BLaER1 treated with 17β-estradiol and CSF1 and Interleukin-3, amounts not matched to agents 10 nM and 100 nM (cell line): ENCODE data around the gene STX18.
A peak's percentile ranks its signal among the peaks of the same experiment; 100 is the strongest.

Source experiments
- H3K27ac ChIP-seq, 11 experiments: shearing (Covaris generic); formaldehyde crosslinking; 2 replicates each; pipeline ENCODE4 v1.8.1; 2022
- H3K27me3 ChIP-seq, 11 experiments: shearing (Covaris generic); formaldehyde crosslinking; 2 replicates each; pipeline ENCODE4 v1.8.1; 2022
- H3K36me3 ChIP-seq, 11 experiments: shearing (Covaris generic); formaldehyde crosslinking; 2 replicates each; pipeline ENCODE4 v1.8.1; 2022
- H3K4me1 ChIP-seq, 10 experiments: shearing (Covaris generic); formaldehyde crosslinking; 2 replicates each; pipeline ENCODE4 v1.8.1; 2022
- H3K4me2 ChIP-seq, 11 experiments: shearing (Covaris generic); formaldehyde crosslinking; 2 replicates each; pipeline ENCODE4 v1.8.1; 2022
- H3K4me3 ChIP-seq, 10 experiments: shearing (Covaris generic); formaldehyde crosslinking; 2 replicates each; pipeline ENCODE4 v1.8.1; 2022
- H3K9ac ChIP-seq, 11 experiments: shearing (Covaris generic); formaldehyde crosslinking; 2 replicates each; pipeline ENCODE4 v1.8.1; 2022
- H3K9me3 ChIP-seq, 11 experiments: shearing (Covaris generic); formaldehyde crosslinking; replicated peaks in 1 of 11; 2 replicates each; pipeline ENCODE4 v1.8.1; 2022
- H4K20me1 ChIP-seq, 11 experiments: shearing (Covaris generic); formaldehyde crosslinking; 2 replicates each; pipeline ENCODE4 v1.8.1; 2022
- Cebpa-rat ChIP-seq, 11 experiments: shearing (Covaris generic); IDR thresholded peaks; 2 replicates each; pipeline ENCODE4 v1.8.1; 2022

The STX18 gene

DNA sequence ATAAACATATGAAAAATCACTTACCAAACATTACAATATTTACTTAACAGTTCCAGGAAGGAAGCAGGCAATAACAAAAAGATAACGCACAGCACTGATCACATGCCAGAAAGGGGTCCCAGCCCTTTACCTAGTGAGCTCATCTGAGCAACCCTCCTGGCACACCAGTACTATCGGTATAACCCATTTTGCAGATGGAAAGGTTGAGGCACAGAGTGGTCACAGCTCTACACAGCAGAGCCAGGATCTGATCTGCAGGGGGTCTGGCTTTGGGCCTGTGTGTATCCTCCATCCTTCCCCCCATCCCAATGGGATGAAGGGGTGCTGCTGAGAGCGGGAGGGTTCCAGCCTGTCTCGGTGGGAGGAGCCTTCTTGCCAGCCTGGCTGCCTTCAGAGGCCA is 150.0 kb downstream of the STX18 start:
- no peak for TF ChIP-seq Cebpa-rat (IDR thresholded peaks at IDR 0.05)
- Histone ChIP-seq H3K9ac (no peak overlapping the region), H3K27ac (peak overlapping the region in 3 of 11 experiments; percentile 21 to 53 (median 29); a peak in 3 of 22 replicates), H3K4me3 (no peak overlapping the region), H4K20me1 (peaks cover 0 to 41% (median 12%) of the 10 kb centered on the region in 11 experiments; a peak in 14 of 22 replicates), H3K4me1 (peaks cover 20 to 54% (median 42%) of the 10 kb centered on the region in 10 experiments), H3K4me2 (peak overlapping the region in 6 of 11 experiments; percentile 15 to 56 (median 41); a peak in 6 of 22 replicates), H3K9me3 (no peaks in the 10 kb centered on the region), H3K27me3 (peaks cover 57 to 81% (median 75%) of the 10 kb centered on the region in 11 experiments), H3K36me3 (no peaks in the 10 kb centered on the region)

DNA sequence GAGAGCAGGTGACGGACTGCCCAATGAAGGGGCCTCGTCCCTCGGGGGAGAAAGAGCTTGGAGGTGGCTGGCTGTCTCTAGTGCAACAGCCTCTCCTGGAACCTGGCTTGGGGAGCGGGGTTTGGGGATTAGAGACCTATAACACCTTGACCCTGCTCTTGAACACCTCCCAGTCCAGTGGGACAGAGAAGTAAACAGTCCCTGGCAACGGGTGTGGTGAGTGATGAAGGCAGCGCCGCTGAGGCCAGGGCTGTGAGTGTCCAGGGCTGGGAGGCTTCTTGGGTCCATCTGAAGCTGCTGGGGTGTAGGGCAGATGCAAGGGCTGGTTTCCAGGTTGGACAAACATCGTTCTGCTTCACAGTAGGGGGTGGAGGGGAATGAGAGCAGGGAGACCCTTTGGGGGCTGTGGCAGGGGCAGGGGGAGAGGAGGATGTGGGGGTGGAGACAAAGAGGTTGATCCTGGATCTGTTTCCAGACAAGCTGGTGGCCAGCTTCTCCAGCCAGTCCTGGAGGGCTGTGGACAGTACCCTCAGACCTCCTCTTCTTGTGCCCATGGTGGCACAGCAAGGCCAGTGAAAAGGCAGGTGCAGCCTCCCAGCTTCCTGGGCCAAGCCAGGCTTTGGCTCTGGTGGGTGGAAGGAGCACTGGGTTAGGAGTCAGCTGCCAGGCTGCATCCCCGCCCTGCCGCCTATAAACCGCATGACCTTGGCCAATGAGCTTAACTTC is 151.2 kb downstream of the STX18 start:
- Histone ChIP-seq H3K27me3 (peaks cover 57 to 81% (median 75%) of the 10 kb centered on the region in 11 experiments), H3K4me3 (no peak overlapping the region), H3K36me3 (no peaks in the 10 kb centered on the region), H3K9ac (no peak overlapping the region), H3K27ac (no peak overlapping the region), H4K20me1 (peaks cover 0 to 44% (median 22%) of the 10 kb centered on the region in 11 experiments; a peak in 17 of 22 replicates), H3K4me2 (no peak overlapping the region), H3K9me3 (no peaks in the 10 kb centered on the region), H3K4me1 (peaks cover 23 to 54% (median 41%) of the 10 kb centered on the region in 10 experiments)
- no peak for TF ChIP-seq Cebpa-rat (IDR thresholded peaks at IDR 0.05)

DNA sequence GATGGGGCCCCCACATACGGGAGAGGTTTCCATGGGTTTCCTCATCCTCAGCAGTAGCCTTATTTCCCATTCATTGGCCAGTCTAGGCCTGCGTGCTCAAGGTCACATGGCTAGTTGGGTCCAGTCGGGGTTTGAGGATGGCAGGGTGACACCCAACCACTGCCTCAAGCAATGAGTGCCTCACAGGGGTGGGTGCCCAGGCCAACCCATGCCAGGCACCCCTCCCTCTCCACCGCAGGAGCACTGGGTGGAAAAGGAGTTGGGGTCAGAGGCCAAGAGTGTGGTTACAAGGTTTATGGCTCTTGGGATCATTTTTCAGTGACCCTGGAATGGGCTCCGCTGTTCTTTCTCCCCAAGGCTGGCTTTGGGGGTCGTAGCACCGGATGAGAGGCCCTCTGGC is 151.8 kb downstream of the STX18 start:
- H3K27ac ChIP-seq: no peak overlapping the region
- H4K20me1 ChIP-seq: peaks cover 0 to 48% (median 24%) of the 10 kb centered on the region in 11 experiments; a peak in 17 of 22 replicates
- TF ChIP-seq Cebpa-rat (IDR thresholded peaks at IDR 0.05): no peak

DNA sequence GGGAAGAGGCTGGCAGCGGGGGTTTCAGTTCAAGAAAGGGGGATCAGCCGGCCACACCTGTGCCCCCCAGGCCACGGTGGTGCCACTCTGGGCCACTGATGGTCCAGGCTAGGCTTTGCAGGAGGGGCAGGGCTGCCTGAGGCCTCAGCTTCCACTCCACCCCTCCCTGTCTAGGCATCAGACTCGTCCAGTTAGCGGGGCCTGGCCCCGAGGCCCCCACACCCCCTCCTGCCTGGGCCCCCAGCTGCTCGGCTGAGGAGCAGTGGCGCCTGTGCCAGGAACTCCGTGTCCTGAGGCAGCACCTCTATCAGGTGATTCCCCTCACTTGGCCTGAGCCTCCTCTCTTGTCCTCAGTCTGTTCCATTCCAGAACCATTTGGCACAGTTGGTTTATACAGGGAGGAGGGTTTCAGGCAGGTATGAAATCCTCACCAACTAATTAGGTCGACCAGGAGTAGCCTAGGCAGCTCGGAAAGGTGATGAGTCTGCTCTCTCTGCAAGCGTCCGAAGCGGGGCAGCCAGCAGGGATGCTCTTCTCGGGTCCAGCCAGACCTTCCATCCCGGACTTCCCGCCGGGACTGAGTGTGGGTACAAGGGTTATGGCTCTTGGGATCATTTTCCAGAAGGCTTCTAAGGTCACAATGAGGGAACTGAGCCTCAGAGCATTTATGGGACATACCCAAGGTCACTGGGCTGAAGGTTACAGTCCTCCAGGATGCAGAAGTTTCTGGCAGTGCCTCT is 152.8 kb downstream of the STX18 start:
- no peaks in the 10 kb centered on the region for H3K9me3 ChIP-seq
- H3K4me2 ChIP-seq: peak overlapping the region in 2 of 11 experiments; percentile 100; a peak in 2 of 22 replicates
- H3K27me3 ChIP-seq: peaks cover 64 to 81% (median 75%) of the 10 kb centered on the region in 11 experiments

More for the DNA sequence above, 151.8 kb downstream of the STX18 start:
- Histone ChIP-seq H3K4me2 (no peak overlapping the region), H3K4me1 (peaks cover 25 to 52% (median 40%) of the 10 kb centered on the region in 10 experiments), H3K9ac (no peak overlapping the region), H3K27me3 (peaks cover 58 to 81% (median 75%) of the 10 kb centered on the region in 11 experiments), H3K36me3 (no peaks in the 10 kb centered on the region), H3K4me3 (no peak overlapping the region), H3K9me3 (no peaks in the 10 kb centered on the region)

DNA sequence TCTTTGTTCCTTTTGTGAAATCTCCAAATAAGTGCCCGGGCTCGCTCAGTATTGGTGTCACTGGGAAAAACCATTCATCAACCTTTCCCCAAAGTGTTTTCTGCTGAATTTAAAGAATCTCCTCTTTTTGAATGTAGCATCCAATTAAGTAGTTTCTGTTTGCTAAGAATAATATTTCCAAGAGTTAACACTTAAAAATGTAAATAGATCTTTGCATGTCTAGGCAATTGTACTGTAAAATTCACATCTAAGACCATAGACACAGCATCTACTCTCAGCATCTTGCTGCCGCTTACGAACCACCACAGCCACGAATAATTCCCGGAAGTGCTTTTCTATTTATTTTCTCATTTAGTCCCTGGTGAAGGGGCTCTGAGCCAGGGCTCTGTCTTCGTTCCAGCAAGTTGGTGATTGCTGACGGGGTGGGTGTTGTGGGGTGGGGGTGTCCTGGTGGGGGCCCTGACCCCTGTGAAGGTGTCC is 153.5 kb downstream of the STX18 start:
- no peaks in the 10 kb centered on the region for H3K36me3 ChIP-seq
- no peaks in the 10 kb centered on the region for H3K9me3 ChIP-seq
- peaks cover 70 to 83% (median 78%) of the 10 kb centered on the region in 11 experiments for H3K27me3 ChIP-seq
- H3K4me1 ChIP-seq: peaks cover 25 to 45% (median 39%) of the 10 kb centered on the region in 10 experiments
- peak overlapping the region; percentile 62 to 80 (median 70); a peak in 16 of 20 replicates for H3K4me3 ChIP-seq
- no peak overlapping the region for H3K27ac ChIP-seq
- TF ChIP-seq Cebpa-rat (IDR thresholded peaks at IDR 0.05): no peak
- peak overlapping the region in 3 of 11 experiments; percentile 30 to 64 (median 45); a peak in 4 of 22 replicates for H3K9ac ChIP-seq
- peaks cover 0 to 48% (median 24%) of the 10 kb centered on the region in 11 experiments; a peak in 17 of 22 replicates for H4K20me1 ChIP-seq
- peak overlapping the region; percentile 99 to 100 (median 100) for H3K4me2 ChIP-seq

More for the DNA sequence above, 152.8 kb downstream of the STX18 start:
- H3K27ac ChIP-seq: no peak overlapping the region
- H3K4me1 ChIP-seq: peaks cover 25 to 48% (median 39%) of the 10 kb centered on the region in 10 experiments
- peaks cover 0 to 48% (median 24%) of the 10 kb centered on the region in 11 experiments; a peak in 17 of 22 replicates for H4K20me1 ChIP-seq
- no peaks in the 10 kb centered on the region for H3K36me3 ChIP-seq
- H3K4me3 ChIP-seq: no peak overlapping the region
- H3K9ac ChIP-seq: no peak overlapping the region
- TF ChIP-seq Cebpa-rat (IDR thresholded peaks at IDR 0.05): no peak

DNA sequence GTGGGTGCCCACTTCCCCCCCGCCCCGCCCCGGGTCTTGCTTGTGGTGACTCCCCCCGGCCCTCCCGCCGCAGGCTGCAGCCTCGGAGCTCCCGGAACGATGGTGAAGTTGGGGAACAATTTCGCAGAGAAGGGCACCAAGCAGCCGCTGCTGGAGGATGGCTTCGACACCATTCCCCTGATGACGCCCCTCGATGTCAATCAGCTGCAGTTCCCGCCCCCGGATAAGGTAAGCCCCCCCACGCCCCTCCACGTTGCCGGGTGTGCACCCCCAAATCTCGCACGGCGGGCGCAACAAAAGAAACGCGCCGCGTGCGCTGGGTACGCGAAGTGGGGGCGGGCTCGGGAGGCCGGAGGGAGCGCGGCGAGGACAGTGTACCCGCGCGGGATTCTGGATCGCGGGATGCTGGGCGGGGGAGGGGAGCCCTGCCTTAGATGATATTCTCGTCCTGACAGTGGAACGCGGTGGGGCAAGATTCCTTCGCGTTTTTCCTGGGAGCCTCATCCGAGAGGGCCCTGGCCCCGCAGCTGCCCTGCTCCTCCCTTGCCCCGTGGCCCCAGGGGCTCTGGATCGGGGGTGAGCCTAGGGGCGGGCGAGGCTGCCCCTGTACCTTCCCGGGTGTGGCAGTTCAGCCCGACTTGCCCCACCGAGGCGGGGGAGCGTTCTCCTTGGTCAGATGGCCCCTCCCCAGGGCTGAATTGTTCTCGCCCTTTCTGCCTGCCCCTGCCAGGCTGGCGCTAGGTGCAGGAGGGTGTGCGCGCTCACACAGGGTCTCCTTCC is 154.1 kb downstream of the STX18 start:
- peak overlapping the region; percentile 62 to 80 (median 70) for H3K4me3 ChIP-seq
- no peak for TF ChIP-seq Cebpa-rat (IDR thresholded peaks at IDR 0.05)
- peaks cover 0 to 48% (median 24%) of the 10 kb centered on the region in 11 experiments; a peak in 17 of 22 replicates for H4K20me1 ChIP-seq
- H3K27me3 ChIP-seq: peaks cover 70 to 88% (median 84%) of the 10 kb centered on the region in 11 experiments
- no peaks in the 10 kb centered on the region for H3K9me3 ChIP-seq
- no peak overlapping the region for H3K27ac ChIP-seq
- peaks cover 25 to 38% (median 36%) of the 10 kb centered on the region in 10 experiments for H3K4me1 ChIP-seq
- H3K4me2 ChIP-seq: peak overlapping the region; percentile 99 to 100 (median 100)
- peak overlapping the region in 5 of 11 experiments; percentile 29 to 64 (median 35); a peak in 6 of 22 replicates for H3K9ac ChIP-seq
- H3K36me3 ChIP-seq: no peaks in the 10 kb centered on the region

DNA sequence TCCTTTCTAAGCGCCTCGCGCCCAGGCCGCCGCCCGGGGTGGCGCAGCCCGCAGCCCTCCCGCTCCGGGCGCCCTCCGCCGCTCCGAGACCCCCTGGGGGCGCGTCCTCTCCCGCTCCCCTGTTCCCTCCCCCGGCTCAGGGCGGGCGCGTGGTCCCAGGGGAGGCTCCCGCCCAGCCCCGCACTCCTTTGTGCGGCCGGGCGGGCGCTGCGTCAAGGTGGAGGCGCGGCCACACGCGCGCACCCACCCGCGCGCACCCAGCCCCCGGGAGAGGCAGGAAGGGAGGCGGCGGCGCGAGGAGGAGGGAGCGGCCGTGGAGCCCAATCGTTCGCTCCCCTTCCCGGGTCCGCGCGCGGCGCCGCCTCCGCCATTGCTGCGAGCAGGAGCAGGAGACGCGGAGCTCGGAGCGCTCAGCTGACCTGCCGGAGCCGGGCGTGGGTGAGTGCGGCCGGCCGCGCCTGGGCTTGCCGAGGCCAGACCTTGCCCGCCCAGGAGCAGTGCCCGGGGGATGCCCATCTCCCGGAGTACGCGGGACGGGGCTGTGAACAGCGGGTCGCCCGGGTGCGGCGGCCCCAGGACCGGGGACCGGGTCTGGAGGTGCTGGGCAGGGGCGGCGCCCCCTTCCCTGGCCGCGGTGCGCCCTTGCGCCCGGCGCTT is 155.0 kb downstream of the STX18 start, which contains the start of gene NSG1:
NSG1 (plus strand) TSS at position 367 of the 657 bp plus-strand sequence. CDS start 528 bp downstream, outside the sequence.
- Histone ChIP-seq H3K9ac (peak within 1 kb of the TSS; percentile 27 to 70 (median 55); a peak in 19 of 22 replicates), H3K4me1 (peaks cover 25 to 30% (median 29%) of the 10 kb centered on the region in 10 experiments), H4K20me1 (peaks cover 0 to 48% (median 24%) of the 10 kb centered on the region in 11 experiments; a peak in 17 of 22 replicates), H3K27me3 (peaks cover 70 to 96% (median 88%) of the 10 kb centered on the region in 11 experiments), H3K36me3 (no peaks in the 10 kb centered on the region), H3K4me2 (peak within 1 kb of the TSS; percentile 99 to 100 (median 100)), H3K9me3 (no peaks in the 10 kb centered on the region), H3K27ac (0 out of 22 replicates have a peak within 1 kb of the TSS, but pooled peaks of 1 of the 11 experiments have one; percentile 7), H3K4me3 (peak within 1 kb of the TSS; percentile 62 to 80 (median 70))
- TF ChIP-seq Cebpa-rat (IDR thresholded peaks at IDR 0.05): no peak
